Smooth muscle cell (in vitro differentiated cells): ENCODE data around the gene SLC47A2. TPM values are rescaled to one million over a fixed set of nuclear protein-coding genes. Genes with fewer than 3 reads are reported as not detected.

ENCODE experiments used
- DNase-seq: peaks from one replicate; lab custom pipeline; 2025; ENCODE audit not compliant: unreplicated experiment; lab: John Stamatoyannopoulos, UW
- H2AFZ ChIP-seq: fragments of 200-600 bp; sonication (generic); 2 replicates; pipeline ENCODE4 v1.6.0; 2016; ENCODE audit warnings: antibody characterized with exemption, low read depth, mild to moderate bottlenecking
- H3F3A ChIP-seq: fragments of 200-600 bp; sonication (generic); 2 replicates; pipeline ENCODE4 v1.6.0; 2017; ENCODE audit warnings: antibody characterized with exemption, low read depth
- H3K27ac ChIP-seq: fragments of 200-600 bp; sonication (generic); 2 replicates; pipeline ENCODE4 v1.5.1; 2016; ENCODE audit warnings: low read depth, mild to moderate bottlenecking
- H3K27me3 ChIP-seq: fragments of 200-600 bp; sonication (generic); 2 replicates; pipeline ENCODE4 v1.6.1; 2016; ENCODE audit warnings: low read depth, mild to moderate bottlenecking
- H3K36me3 ChIP-seq: fragments of 200-600 bp; sonication (generic); 2 replicates; pipeline ENCODE4 v1.5.1; 2016; ENCODE audit warnings: low read depth
- H3K4me1 ChIP-seq: fragments of 200-600 bp; sonication (generic); 2 replicates; pipeline ENCODE4 v1.5.1; 2016; ENCODE audit warnings: low read depth
- H3K4me2 ChIP-seq: fragments of 200-600 bp; sonication (generic); 2 replicates; pipeline ENCODE4 v1.6.0; 2016; ENCODE audit warnings: mild to moderate bottlenecking
- H3K4me3 ChIP-seq: fragments of 200-600 bp; sonication (generic); 2 replicates; pipeline ENCODE4 v1.5.1; 2016; ENCODE audit warnings: mild to moderate bottlenecking
- H3K79me2 ChIP-seq: fragments of 200-600 bp; sonication (generic); 2 replicates; pipeline ENCODE4 v1.6.0; 2016; ENCODE audit warnings: low read depth, mild to moderate bottlenecking
- H3K9ac ChIP-seq: fragments of 200-600 bp; sonication (generic); 2 replicates; pipeline ENCODE4 v1.6.0; 2016; ENCODE audit warnings: low read depth
- H3K9me3 ChIP-seq: fragments of 200-600 bp; sonication (generic); replicated peaks from 2 replicates; pipeline ENCODE4 v1.5.1; 2016; ENCODE audit warnings: low read depth
- H4K20me1 ChIP-seq: fragments of 200-600 bp; sonication (generic); 2 replicates; pipeline ENCODE4 v1.6.0; 2016; ENCODE audit warnings: low read depth
- CTCF ChIP-seq: fragments of 200-600 bp; sonication (generic); IDR thresholded peaks from 2 replicates; pipeline ENCODE4 v1.5.1; 2017; ENCODE audit warnings: borderline replicate concordance, mild to moderate bottlenecking, antibody characterized with exemption; ENCODE audit not compliant: insufficient read depth, poor library complexity, severe bottlenecking
- WGBS: methylation state at CpG from one replicate; pipeline ENCODE4 v1.1.7; 2016; ENCODE audit warnings: low lambda C conversion rate; 5-methylcytosine and 5-hydroxymethylcytosine counted together
- polyA plus RNA-seq: library from polyadenylated mRNA; unstranded; fragments of >200 nt; fragmentation: Nextera tagmentation; extraction: Ambion mirVana; gene quantifications from 2 replicates; pipeline ENCODE4 v1.2.1, GENCODE V29; 2016
- total RNA-seq: library from RNA; depleted of rRNA; stranded (reverse); fragments of >200 nt; gene quantifications from 2 replicates; pipeline ENCODE4 v1.2.3, GENCODE V29; 2014

Gene SLC47A2
- total and polyA plus RNA-seq, 2 experiments from 2014 or later, result not detected

- TF ChIP-seq CTCF, result no peak
- no peaks in the 10 kb centered on the region for H3F3A ChIP-seq
- H3K79me2 ChIP-seq, result no peaks in the 10 kb centered on the region
- no peak overlapping the region for H3K27ac ChIP-seq
- H4K20me1 ChIP-seq, result no peaks in the 10 kb centered on the region
- DNase-seq, result no peak
- no peaks in the 10 kb centered on the region for H3K4me1 ChIP-seq
- 93% methylated on average over 2 of the region's 2 CpGs for WGBS
- no peaks in the 10 kb centered on the region for H3K9me3 ChIP-seq
- H3K36me3 ChIP-seq, result no peaks in the 10 kb centered on the region
- no peak overlapping the region for H3K4me3 ChIP-seq
- no peak overlapping the region for H2AFZ ChIP-seq
- H3K4me2 ChIP-seq, result no peak overlapping the region
- no peaks in the 10 kb centered on the region for H3K27me3 ChIP-seq
- H3K9ac ChIP-seq, result no peak overlapping the region
Measured at GRCh38 chr17:19683117-19683516, 33.3 kb downstream of the SLC47A2 start.

- Histone ChIP-seq H3K9me3 (no peaks in the 10 kb centered on the region), H2AFZ (no peak overlapping the region), H3F3A (no peaks in the 10 kb centered on the region), H3K9ac (no peak overlapping the region), H3K27ac (no peak overlapping the region), H3K36me3 (no peaks in the 10 kb centered on the region), H3K4me1 (no peaks in the 10 kb centered on the region), H4K20me1 (no peaks in the 10 kb centered on the region), H3K4me2 (no peak overlapping the region), H3K27me3 (no peaks in the 10 kb centered on the region), H3K79me2 (no peaks in the 10 kb centered on the region), H3K4me3 (no peak overlapping the region)
- no peak for DNase-seq
- TF ChIP-seq CTCF, result no peak
- 90% methylated on average over 18 of the region's 18 CpGs for WGBS
Measured at GRCh38 chr17:19678581-19679453, 37.6 kb downstream of the SLC47A2 start.

- no peak for DNase-seq
- Histone ChIP-seq H3K4me1 (no peaks in the 10 kb centered on the region), H3K79me2 (no peaks in the 10 kb centered on the region), H2AFZ (no peak overlapping the region), H3K36me3 (no peaks in the 10 kb centered on the region), H3K4me2 (no peak overlapping the region), H3K27ac (no peak overlapping the region), H3K27me3 (no peaks in the 10 kb centered on the region), H3K9me3 (no peaks in the 10 kb centered on the region), H3F3A (no peaks in the 10 kb centered on the region), H3K9ac (no peak overlapping the region), H3K4me3 (no peak overlapping the region), H4K20me1 (no peaks in the 10 kb centered on the region)
- 97% methylated on average over 5 of the region's 5 CpGs for WGBS
- TF ChIP-seq CTCF, result no peak
Measured at GRCh38 chr17:19677736-19678379, 38.5 kb downstream of the SLC47A2 start.
